Measurements from ENCODE around the gene YRDC.
A peak's percentile ranks its signal among the peaks of the same experiment; 100 is the strongest.

- TF ChIP-seq, protein P1, sequence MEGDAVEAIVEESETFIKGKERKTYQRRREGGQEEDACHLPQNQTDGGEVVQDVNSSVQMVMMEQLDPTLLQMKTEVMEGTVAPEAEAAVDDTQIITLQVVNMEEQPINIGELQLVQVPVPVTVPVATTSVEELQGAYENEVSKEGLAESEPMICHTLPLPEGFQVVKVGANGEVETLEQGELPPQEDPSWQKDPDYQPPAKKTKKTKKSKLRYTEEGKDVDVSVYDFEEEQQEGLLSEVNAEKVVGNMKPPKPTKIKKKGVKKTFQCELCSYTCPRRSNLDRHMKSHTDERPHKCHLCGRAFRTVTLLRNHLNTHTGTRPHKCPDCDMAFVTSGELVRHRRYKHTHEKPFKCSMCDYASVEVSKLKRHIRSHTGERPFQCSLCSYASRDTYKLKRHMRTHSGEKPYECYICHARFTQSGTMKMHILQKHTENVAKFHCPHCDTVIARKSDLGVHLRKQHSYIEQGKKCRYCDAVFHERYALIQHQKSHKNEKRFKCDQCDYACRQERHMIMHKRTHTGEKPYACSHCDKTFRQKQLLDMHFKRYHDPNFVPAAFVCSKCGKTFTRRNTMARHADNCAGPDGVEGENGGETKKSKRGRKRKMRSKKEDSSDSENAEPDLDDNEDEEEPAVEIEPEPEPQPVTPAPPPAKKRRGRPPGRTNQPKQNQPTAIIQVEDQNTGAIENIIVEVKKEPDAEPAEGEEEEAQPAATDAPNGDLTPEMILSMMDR (conservative IDR thresholded peaks at IDR 0.05; ENCODE audit: low read depth in 2 of 2), result no peak
- no peak for TF ChIP-seq EZH2phosphoT487 (IDR thresholded peaks at IDR 0.05; ENCODE audit: unreplicated experiment)
- TF ChIP-seq POLR2AphosphoS5 (IDR thresholded peaks at IDR 0.05; ENCODE audit: low read depth), result no peak
- no peak for TF ChIP-seq CREB1 (CRISPR knock-in tag; IDR thresholded peaks at IDR 0.05; ENCODE audit: low read depth)
- TF ChIP-seq, protein P2, sequence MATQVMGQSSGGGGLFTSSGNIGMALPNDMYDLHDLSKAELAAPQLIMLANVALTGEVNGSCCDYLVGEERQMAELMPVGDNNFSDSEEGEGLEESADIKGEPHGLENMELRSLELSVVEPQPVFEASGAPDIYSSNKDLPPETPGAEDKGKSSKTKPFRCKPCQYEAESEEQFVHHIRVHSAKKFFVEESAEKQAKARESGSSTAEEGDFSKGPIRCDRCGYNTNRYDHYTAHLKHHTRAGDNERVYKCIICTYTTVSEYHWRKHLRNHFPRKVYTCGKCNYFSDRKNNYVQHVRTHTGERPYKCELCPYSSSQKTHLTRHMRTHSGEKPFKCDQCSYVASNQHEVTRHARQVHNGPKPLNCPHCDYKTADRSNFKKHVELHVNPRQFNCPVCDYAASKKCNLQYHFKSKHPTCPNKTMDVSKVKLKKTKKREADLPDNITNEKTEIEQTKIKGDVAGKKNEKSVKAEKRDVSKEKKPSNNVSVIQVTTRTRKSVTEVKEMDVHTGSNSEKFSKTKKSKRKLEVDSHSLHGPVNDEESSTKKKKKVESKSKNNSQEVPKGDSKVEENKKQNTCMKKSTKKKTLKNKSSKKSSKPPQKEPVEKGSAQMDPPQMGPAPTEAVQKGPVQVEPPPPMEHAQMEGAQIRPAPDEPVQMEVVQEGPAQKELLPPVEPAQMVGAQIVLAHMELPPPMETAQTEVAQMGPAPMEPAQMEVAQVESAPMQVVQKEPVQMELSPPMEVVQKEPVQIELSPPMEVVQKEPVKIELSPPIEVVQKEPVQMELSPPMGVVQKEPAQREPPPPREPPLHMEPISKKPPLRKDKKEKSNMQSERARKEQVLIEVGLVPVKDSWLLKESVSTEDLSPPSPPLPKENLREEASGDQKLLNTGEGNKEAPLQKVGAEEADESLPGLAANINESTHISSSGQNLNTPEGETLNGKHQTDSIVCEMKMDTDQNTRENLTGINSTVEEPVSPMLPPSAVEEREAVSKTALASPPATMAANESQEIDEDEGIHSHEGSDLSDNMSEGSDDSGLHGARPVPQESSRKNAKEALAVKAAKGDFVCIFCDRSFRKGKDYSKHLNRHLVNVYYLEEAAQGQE (IDR thresholded peaks at IDR 0.05; ENCODE audit: unreplicated experiment), result peak; percentile 42
- TF ChIP-seq ETS1 (IDR thresholded peaks at IDR 0.05), result no peak
- no peak for TF ChIP-seq EZH2 (IDR thresholded peaks at IDR 0.05; ENCODE audit: low read depth, unreplicated experiment)
- TF ChIP-seq JUNB (IDR thresholded peaks at IDR 0.05; ENCODE audit: unreplicated experiment), result no peak
- TF ChIP-seq STAT1 (IDR thresholded peaks at IDR 0.05; ENCODE audit: unreplicated experiment), result no peak
Measured at GRCh38 chr1:37767488-37767887, 40.5 kb downstream of the YRDC start.
